GM19467 (cell line): ENCODE results near the gene SEMA4C.

Source experiments
- ATAC-seq: cut with Tn5 transposase; IDR thresholded peaks from one replicate; pipeline ENCODE4 v1.9.1; 2021; ENCODE audit warnings: mild to moderate bottlenecking, moderate library complexity; ENCODE audit not compliant: unreplicated experiment

The SEMA4C gene

DNA sequence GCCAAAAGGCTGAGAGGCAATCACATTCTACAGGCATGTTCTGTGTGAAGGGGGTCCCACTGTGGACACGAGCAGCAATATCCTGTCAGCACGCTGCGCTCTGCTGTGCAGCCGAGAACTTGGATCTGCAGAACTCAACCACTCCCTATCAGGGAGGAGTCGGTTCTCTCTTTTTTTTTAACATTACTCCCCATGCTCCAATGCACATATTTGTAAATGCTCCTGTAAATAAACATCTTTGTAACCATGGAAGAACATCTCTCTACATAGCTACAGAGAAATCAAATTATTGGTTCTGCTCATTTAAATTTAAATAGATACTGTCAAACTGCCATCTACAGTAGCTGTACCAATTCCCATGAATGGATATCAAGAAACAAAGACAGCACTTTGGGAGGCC is 23.1 kb downstream of the SEMA4C start:
- ATAC-seq, result no peak

DNA sequence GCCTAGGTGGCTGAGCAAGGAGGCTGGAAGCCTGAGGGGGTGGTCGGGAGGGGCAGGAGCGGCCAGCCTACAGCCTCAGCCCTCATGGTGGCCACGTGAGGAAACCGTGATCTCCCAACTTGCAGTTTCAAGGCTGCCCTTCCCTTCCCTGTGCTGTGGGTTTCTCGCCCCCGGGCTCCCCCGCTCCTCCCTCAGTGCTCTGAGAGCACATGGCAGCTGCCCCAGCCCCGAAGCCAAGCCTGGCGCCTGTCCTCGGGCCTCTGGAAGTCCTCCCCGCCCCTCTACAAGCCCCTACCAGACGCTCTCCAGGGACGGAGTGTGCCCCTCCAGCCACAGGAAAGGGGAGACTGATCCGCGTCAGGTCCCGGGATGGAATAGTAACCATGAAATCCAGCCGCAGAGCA is 25.5 kb downstream of the SEMA4C start:
- ATAC-seq, result no peak

GRCh38 chr2:96843538-96844268 is 26.2 kb downstream of the SEMA4C start, which contains the start of gene ANKRD23:
ANKRD23 (minus strand) TSS chr2:96844021; CDS start chr2:96843992, 29 bp downstream.
- no peak for ATAC-seq

DNA sequence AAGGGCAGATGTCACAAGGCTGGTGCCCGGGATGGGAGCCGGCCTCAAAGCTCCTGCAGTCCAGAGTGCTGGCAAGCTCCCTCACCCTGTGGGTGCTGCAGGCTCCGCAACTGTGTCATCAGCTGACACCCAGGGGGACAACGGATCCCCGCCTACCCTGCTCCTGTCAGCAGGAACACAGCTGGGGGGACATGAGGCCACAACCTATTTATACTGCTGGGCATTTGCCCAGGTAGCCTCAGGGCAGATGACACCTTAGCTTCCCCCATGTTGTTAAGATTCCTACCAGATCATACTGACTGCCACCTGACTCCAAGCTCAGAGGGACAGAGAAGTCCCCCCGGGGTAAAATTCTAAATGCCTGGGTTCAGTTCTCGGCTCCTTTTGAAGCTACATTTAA is 27.3 kb downstream of the SEMA4C start:
- ATAC-seq, result no peak

GRCh38 chr2:96841701-96842495 is 28.0 kb downstream of the SEMA4C start:
- no peak for ATAC-seq

- ATAC-seq, result no peak
Measured at GRCh38 chr2:96839875-96840850, 29.7 kb downstream of the SEMA4C start.

DNA sequence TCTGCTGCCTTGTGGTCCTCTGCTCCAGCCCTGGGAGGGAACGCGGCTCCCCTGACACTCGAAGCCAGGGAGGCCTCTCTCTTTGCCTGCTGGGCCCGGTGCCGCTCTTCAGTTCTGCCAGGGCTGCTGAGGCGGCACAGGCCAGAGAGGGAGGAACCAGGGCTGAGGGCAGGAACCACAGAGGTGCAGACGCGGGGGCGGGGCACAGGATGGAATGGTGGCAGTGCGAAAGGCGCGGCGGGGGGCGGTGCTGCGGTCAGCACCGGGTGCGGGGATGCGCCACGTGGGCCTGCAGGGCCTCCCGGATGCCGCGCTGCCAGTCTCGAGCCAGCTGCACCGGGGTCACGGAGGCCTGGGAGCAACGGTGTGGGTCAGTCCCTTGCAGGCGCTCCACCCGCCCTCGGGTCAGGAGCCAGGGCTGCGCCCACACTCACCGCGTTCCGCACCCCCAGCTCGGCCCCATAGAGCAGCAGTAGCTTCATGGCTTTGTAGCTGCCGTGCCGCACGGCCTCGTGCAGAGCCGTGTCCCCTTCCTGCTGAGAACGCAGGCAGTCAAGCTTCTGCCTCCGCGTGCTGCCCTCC is 30.5 kb downstream of the SEMA4C start:
- peak; percentile 76 for ATAC-seq

DNA sequence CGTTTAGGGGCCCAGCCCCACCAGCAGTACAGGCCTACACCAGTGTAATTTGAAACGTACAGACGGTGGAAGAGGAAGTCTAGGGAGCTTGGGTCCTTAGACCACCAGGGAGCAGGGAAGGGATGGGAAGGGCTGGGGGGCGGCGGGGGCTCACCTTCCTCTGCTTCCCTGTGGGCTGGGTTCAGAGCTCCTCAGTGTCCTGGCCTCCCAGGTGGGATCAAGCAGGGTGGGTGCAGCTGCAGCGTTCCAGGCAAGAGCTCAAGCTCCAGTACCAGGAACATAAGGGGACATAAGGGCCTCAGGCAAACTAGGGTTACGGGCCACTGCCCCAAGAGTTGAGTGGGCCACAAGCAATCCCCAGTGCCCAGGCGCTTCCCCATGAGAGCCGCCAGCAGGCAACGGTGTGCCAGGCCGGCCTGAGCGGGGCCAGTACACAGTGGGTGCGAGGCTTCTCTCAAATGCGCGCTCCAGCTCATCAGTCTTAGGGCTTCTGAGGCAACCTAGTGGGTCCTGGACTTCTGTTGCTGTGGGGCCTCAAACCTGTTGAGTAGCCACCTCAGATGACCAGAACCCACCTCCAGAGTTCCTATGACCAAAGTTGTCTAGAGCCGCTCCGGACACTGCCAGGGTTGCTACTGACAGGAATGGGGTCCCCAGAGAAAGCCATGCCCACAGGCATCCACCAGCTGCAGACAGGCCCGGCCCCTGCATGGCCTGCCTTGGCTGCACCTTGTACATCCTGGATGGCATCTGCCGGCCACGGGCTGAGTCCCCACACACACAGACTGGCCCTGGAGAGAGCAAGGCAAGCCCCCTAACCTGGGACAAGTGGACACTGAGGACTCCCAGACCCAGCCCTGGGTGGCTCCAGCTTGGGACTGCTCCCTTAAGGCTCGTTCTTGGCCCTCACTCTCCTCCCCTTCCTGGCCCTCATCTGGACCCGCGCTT is 31.3 kb downstream of the SEMA4C start:
- ATAC-seq, result no peak

- no peak for ATAC-seq
Measured at GRCh38 chr2:96837575-96837974, 32.3 kb downstream of the SEMA4C start.

- no peak for ATAC-seq
Measured at GRCh38 chr2:96835830-96836229, 34.0 kb downstream of the SEMA4C start.

DNA sequence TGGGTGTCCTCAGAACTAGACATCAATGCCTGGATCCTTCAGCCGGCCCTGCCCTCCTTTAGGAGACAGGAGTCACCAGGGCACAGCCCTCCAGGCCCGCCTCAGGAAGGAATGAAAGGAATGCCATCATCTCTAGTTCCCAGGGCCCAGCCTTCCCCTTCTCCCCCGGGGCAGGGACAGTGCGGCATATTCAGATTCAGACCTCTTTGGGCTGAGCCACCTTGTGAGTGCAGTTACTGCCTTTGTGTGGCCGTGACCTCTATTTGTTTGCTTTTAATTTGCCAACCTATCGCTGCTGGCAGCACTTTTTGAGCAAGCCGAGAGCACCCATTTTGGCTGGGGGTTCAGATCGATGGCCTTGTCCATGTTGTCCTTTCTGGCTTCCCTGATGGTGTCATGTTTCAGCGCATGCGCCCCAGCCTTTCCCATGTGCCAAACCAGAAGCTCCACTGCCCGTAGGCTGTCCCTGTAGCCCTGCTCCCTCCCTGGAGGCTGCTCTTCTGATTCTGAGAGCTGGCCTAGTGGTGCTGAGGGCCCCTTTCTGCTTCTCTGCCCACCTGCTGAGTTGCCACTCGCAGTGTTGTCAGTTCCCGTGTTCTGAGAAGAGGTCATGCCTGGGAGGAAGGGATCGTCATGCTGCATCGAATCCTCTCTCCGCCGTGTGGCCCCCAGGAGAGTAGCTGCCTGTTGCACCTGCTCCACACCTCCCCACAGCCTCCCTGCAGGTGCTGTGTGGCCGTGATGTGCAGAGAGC is 36.9 kb downstream of the SEMA4C start:
- no peak for ATAC-seq

DNA sequence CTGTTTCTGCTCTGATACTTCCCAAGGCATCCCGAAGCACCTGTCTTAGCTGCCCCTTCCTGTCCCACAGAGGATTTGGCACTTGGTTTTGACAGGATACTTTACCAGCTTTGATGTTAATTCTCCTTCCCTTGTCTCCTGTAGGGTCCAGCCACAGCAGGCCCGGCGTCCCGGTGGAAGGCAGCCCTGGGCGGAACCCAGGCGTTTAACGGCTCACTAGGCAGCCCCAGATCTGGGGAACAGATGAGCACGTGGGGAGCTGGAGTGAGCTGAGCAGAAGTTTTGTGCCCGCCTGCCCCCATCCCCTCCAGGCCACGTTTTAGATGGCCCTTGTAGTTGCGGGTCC is 37.5 kb downstream of the SEMA4C start:
- ATAC-seq, result no peak

- ATAC-seq, result no peak
Measured at GRCh38 chr2:96831679-96832078, 38.2 kb downstream of the SEMA4C start.

GRCh38 chr2:96830044-96830562 is 39.8 kb downstream of the SEMA4C start:
- no peak for ATAC-seq

DNA sequence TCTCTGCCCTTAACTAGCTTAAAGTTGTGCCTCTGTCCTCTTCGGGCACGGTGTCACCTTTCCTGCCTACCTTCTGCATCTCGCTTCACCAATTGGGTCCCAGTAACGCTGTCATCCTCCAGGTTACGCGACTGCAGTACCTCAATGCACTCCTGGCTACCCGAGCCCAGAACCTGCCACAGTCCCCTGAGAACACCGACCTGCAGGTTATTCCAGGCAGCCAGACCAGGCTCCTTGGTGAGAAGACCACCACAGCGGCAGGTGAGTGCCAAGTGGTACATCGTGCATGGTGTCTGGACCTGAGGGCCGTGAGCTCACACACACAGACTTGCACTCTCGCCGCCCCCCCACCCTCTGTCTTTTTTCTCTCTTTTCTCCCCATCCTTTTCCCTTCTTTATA is 41.0 kb downstream of the SEMA4C start:
- no peak for ATAC-seq

DNA sequence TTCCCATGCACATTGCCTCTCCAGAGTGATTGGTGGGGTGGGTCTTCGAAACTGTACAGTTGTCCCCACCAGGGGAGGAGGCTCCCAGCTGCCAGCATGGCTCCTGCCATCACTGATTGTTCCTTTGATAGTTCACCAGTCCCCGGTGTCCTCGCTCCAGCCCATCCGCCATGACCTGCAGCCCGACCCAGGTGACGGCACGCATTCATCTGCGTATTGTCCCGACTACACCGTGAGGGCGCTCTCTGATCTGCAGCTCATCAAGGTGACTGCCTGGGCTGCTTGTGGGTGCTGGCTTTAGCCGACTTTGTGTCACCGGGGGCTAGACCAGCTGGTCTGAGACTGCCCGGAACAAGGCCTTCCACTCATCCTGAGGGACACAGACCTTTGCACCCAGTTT is 41.4 kb downstream of the SEMA4C start:
- no peak for ATAC-seq

GRCh38 chr2:96826546-96827278 is 43.2 kb downstream of the SEMA4C start:
- ATAC-seq, result no peak

DNA sequence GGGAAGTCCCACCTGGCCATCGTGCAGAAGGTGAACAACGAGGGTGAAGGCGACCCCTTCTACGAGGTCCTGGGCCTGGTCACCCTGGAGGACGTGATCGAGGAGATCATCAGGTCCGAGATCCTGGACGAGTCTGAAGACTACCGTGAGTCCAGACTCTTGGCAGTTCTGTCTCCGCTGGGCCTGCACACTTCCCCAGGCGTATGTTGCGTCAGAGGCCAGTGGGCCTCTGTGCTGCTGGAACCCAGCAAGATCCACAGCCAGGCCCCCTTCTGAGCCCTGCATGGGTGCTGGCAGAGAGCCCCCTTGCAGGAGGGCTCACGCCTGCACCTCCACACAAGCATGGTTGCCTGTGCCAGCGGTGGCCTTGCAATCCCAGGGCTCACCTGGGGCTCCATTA is 44.8 kb downstream of the SEMA4C start:
- no peak for ATAC-seq
